DOHH2 (cell line): ENCODE results near the gene AKT2.

Experiments used
- H3F3A ChIP-seq: fragments of 200-600 bp; sonication (generic), shearing (Covaris generic); 2 replicates; pipeline ENCODE4 v1.6.0; 2016; ENCODE audit warnings: antibody characterized with exemption, mild to moderate bottlenecking; ENCODE audit not compliant: control insufficient read depth, insufficient read depth
- H3K27ac ChIP-seq: fragments of 200-600 bp; sonication (generic); 2 replicates; pipeline ENCODE4 v1.5.1; 2014; ENCODE audit warnings: low read depth, mild to moderate bottlenecking, low read length, moderate library complexity
- H3K27me3 ChIP-seq: fragments of 200-600 bp; sonication (generic); 2 replicates; pipeline ENCODE4 v1.6.1; 2014; ENCODE audit warnings: mild to moderate bottlenecking, low read length, mixed read lengths; ENCODE audit not compliant: control insufficient read depth
- H3K36me3 ChIP-seq: fragments of 200-600 bp; sonication (generic); 2 replicates; pipeline ENCODE4 v1.6.1; 2014; ENCODE audit warnings: mild to moderate bottlenecking, low read length, moderate library complexity, mixed read lengths; ENCODE audit not compliant: control insufficient read depth
- H3K4me1 ChIP-seq: fragments of 200-600 bp; sonication (generic); 2 replicates; pipeline ENCODE4 v1.6.1; 2014; ENCODE audit warnings: mild to moderate bottlenecking, low read length, mixed read lengths; ENCODE audit not compliant: control insufficient read depth
- H3K4me2 ChIP-seq: fragments of 200-600 bp; sonication (generic); 2 replicates; pipeline ENCODE4 v1.6.0; 2014; ENCODE audit warnings: mild to moderate bottlenecking, low read length, moderate library complexity
- H3K4me3 ChIP-seq: fragments of 200-600 bp; sonication (generic); 2 replicates; pipeline ENCODE4 v1.5.1; 2014; ENCODE audit warnings: mild to moderate bottlenecking, low read length, mixed read lengths
- H3K79me2 ChIP-seq: fragments of 200-600 bp; sonication (generic); 2 replicates; pipeline ENCODE4 v1.6.1; 2014; ENCODE audit warnings: mild to moderate bottlenecking, low read length, mixed read lengths; ENCODE audit not compliant: control insufficient read depth
- H3K9me2 ChIP-seq: fragments of 200-600 bp; sonication (generic); replicated peaks from 2 replicates; pipeline ENCODE4 v1.6.1; 2014; ENCODE audit warnings: mild to moderate bottlenecking, low read length, mixed read lengths; ENCODE audit not compliant: control insufficient read depth
- H3K9me3 ChIP-seq: fragments of 200-600 bp; sonication (generic); 2 replicates; pipeline ENCODE4 v1.6.1; 2014; ENCODE audit warnings: antibody characterized with exemption, low read length, mixed read lengths; ENCODE audit not compliant: control insufficient read depth, insufficient read depth
- H4K20me1 ChIP-seq: fragments of 200-600 bp; sonication (generic); 2 replicates; pipeline ENCODE4 v1.6.0; 2014; ENCODE audit warnings: low read depth, mild to moderate bottlenecking, antibody characterized with exemption, low read length, moderate library complexity; ENCODE audit not compliant: control insufficient read depth, insufficient read depth
- EZH2phosphoT487 ChIP-seq: fragments of 200-600 bp; sonication (generic); IDR thresholded peaks from 2 replicates; pipeline ENCODE4 v1.6.1; 2017; ENCODE audit warnings: borderline replicate concordance, mild to moderate bottlenecking, antibody characterized with exemption, low read length, moderate library complexity, mixed read lengths
- TF ChIP-seq, protein P1 (sequence below): fragments of 200-600 bp; sonication (generic); IDR thresholded peaks from one replicate; pipeline ENCODE4 v1.5.1; 2014; ENCODE audit warnings: antibody characterized with exemption, mild to moderate bottlenecking, low read depth, low read length; ENCODE audit not compliant: poor library complexity, severe bottlenecking

AKT2 gene

DNA sequence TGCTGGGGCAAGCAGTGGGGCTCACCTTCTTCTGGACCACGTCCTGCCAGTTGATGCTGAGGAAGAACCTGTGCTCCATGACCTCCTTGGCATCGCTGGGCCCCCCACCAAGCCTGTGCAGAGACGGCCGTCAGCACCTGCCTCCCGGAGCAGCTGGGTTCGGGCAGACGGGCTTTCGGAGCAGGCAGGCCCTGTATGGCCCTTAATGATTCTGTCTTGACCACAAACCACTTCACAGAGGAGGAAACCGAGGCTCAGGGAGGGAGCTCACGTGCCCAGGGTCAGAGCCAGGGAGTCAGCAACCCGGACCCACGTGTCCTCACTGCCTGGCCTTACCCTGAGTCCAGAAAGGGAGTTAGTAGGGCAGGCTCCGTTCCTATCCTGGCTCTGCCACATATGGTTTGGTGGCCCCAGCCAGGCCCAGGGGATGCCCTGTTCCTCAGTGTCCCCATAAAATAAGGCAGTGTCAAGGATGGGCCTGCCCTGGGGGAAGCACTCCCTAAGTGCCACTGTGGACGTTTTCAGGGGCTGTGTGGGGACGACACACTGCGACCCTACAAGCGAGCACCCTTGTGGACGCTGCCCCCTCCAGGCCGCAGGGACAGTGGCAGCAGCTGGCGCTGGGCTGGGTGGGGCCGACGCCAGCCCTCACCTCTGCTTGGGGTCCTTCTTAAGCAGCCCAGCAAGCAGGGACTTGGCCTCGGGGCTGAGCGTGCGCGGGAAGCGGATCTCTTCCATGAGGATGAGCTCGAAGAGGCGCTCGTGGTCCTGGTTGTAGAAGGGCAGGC, 49.7 kb downstream of the AKT2 start:
- no peaks in the 10 kb centered on the region for H3K9me3 ChIP-seq
- no peak for TF ChIP-seq EZH2phosphoT487
- TF ChIP-seq, protein P1, sequence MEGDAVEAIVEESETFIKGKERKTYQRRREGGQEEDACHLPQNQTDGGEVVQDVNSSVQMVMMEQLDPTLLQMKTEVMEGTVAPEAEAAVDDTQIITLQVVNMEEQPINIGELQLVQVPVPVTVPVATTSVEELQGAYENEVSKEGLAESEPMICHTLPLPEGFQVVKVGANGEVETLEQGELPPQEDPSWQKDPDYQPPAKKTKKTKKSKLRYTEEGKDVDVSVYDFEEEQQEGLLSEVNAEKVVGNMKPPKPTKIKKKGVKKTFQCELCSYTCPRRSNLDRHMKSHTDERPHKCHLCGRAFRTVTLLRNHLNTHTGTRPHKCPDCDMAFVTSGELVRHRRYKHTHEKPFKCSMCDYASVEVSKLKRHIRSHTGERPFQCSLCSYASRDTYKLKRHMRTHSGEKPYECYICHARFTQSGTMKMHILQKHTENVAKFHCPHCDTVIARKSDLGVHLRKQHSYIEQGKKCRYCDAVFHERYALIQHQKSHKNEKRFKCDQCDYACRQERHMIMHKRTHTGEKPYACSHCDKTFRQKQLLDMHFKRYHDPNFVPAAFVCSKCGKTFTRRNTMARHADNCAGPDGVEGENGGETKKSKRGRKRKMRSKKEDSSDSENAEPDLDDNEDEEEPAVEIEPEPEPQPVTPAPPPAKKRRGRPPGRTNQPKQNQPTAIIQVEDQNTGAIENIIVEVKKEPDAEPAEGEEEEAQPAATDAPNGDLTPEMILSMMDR = peak; percentile 8
- H3K27me3 ChIP-seq = no peaks in the 10 kb centered on the region
- H4K20me1 ChIP-seq = no peaks in the 10 kb centered on the region
- H3K4me3 ChIP-seq = no peak overlapping the region
- no peak overlapping the region for H3K27ac ChIP-seq
- H3K36me3 ChIP-seq = peaks cover 40% of the 10 kb centered on the region
- no peak overlapping the region for H3K4me2 ChIP-seq
- no peaks in the 10 kb centered on the region for H3K9me2 ChIP-seq
- H3K79me2 ChIP-seq = no peaks in the 10 kb centered on the region
- no peaks in the 10 kb centered on the region for H3K4me1 ChIP-seq
- no peaks in the 10 kb centered on the region for H3F3A ChIP-seq

DNA sequence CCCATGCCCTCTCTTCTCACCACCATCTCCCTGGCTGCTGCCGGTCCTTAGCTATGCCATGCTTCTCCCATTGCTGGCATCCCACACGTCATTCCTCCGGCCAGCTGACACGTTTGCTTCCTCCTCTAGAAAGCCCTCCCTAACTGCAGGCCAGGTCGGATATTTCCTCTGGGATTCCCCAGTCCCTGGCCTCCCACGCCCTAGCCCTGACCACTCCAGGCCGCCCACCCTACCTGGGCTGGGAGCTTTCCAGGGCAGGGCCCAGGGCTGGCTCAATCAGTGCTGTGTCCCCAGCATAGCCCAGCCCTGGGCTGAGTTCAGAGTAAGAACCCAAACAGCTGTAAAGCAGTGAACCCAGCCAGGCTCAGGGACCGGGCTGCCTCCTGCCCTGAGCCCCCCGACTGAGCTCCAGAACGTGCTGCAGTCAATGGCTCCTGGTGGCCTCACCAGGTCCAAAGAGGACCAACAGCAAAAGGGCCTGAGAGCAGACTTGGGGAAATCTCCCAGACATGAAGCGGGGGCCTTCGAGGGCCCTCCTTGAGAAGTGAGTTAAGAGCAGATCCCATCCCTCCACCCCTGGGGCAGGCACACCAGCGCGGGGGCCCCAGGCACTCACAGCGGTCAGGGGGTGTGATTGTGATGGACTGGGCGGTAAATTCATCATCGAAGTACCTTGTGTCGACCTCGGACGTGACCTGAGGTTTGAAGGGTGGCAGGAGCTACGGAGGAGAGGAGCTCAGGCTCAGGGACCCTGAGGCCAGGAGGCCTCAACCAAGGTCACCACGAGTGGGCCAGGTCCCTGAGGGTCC, 50.5 kb downstream of the AKT2 start:
- H3K36me3 ChIP-seq = peaks cover 32% of the 10 kb centered on the region
- H3K79me2 ChIP-seq = no peaks in the 10 kb centered on the region
- peaks cover 2% of the 10 kb centered on the region; the same call in 1 of the 2 replicates for H3F3A ChIP-seq
- H3K4me3 ChIP-seq = no peak overlapping the region
- H3K9me2 ChIP-seq = no peaks in the 10 kb centered on the region
- no peaks in the 10 kb centered on the region for H3K9me3 ChIP-seq
- TF ChIP-seq EZH2phosphoT487 = no peak
- TF ChIP-seq, protein P1 = no peak
- no peak overlapping the region for H3K4me2 ChIP-seq
- H3K4me1 ChIP-seq = no peaks in the 10 kb centered on the region
- H3K27ac ChIP-seq = no peak overlapping the region
- no peaks in the 10 kb centered on the region for H3K27me3 ChIP-seq
- H4K20me1 ChIP-seq = 0 out of 2 replicates have a peak, but pooled peaks cover under 1% of the 10 kb centered on the region

DNA sequence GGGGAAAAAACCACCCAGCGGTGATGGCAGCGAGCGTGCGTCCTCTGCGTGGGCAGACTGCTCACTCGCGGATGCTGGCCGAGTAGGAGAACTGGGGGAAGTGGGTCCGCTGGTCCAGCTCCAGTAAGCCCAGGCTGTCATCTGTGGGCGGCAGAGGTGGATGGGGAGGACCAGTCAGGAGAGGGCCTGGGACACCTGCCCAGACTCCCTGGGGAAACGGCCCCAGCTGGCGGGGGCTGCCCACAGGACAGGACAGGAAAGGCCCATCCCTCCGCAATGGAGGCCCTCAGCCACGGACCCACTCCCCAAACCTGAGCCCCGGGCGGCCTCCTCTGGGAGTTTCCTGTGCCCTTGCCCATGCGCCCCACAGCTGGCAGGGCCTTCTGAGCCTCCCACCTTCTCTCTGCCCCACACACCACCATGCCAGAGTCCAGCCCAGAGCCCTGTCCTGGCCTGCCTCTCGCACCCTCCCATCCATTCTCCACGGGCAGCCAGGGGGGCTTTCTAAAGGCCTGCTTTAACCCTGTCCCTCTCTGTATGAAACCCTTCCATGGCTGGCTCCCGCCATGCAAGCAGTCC, 51.2 kb downstream of the AKT2 start:
- H3K27me3 ChIP-seq = no peaks in the 10 kb centered on the region
- H3K4me3 ChIP-seq = no peak overlapping the region
- no peak overlapping the region for H3K27ac ChIP-seq
- no peaks in the 10 kb centered on the region for H3K9me2 ChIP-seq
- H3K36me3 ChIP-seq = peaks cover 25% of the 10 kb centered on the region; the same call in 1 of the 2 replicates
- no peaks in the 10 kb centered on the region for H3K79me2 ChIP-seq
- no peaks in the 10 kb centered on the region for H3K4me1 ChIP-seq
- 0 out of 2 replicates have a peak, but pooled peaks cover 4% of the 10 kb centered on the region for H4K20me1 ChIP-seq
- peaks cover 5% of the 10 kb centered on the region; the same call in 1 of the 2 replicates for H3F3A ChIP-seq
- H3K4me2 ChIP-seq = no peak overlapping the region
- H3K9me3 ChIP-seq = no peaks in the 10 kb centered on the region
- TF ChIP-seq, protein P1 = no peak
- TF ChIP-seq EZH2phosphoT487 = no peak
